Fibroblast of lung (primary cell): Measurements from ENCODE around the gene SENP5. TPM values are rescaled to one million over a fixed set of nuclear protein-coding genes. Genes with fewer than 3 reads are reported as not detected.

Source experiments
- DNase-seq, 2 donors: peaks; one replicate each; pipeline versions ENCODE4 v3.0.0 to v3.0.0-alpha.2; 2010; ENCODE audit warnings: low read depth in 2 of 2
- H2AFZ ChIP-seq: 2 replicates; pipeline ENCODE4 v1.5.1; 2012; ENCODE audit warnings: low read length, control low read depth, inconsistent platforms
- H3K27ac ChIP-seq: 2 replicates; pipeline ENCODE4 v1.5.1; 2011; ENCODE audit warnings: low read length, control low read depth; ENCODE audit not compliant: insufficient read depth
- H3K27me3 ChIP-seq: 2 replicates; pipeline ENCODE4 v1.5.1; 2011; ENCODE audit warnings: mild to moderate bottlenecking, low read length; ENCODE audit not compliant: control insufficient read depth, insufficient read depth
- H3K36me3 ChIP-seq: 2 replicates; pipeline ENCODE4 v1.5.1; 2011; ENCODE audit warnings: low read length; ENCODE audit not compliant: control insufficient read depth, insufficient read depth
- H3K4me1 ChIP-seq: 2 replicates; pipeline ENCODE4 v1.5.1; 2011; ENCODE audit warnings: low read length; ENCODE audit not compliant: control insufficient read depth, insufficient read depth; ENCODE audit errors: extremely low read depth
- H3K4me2 ChIP-seq: 2 replicates; pipeline ENCODE4 v1.5.1; 2011; ENCODE audit warnings: low read length, control low read depth; ENCODE audit not compliant: insufficient read depth; ENCODE audit errors: extremely low read depth
- H3K4me3 ChIP-seq, 4 experiments: fragments of 200-600 bp in 1 of 4; sonication (generic) in 1 of 4; replicated peaks in 1 of 4; 2 replicates each; pipeline ENCODE4 v1.5.1; 2011 to 2016; ENCODE audit warnings: low read length in 4 of 4, low read depth in 3 of 4, mild to moderate bottlenecking in 3 of 4, control low read depth in 2 of 4, inconsistent platforms in 1 of 4, mixed read lengths in 1 of 4; ENCODE audit not compliant: insufficient read depth in 1 of 4; ENCODE audit errors: control extremely low read depth in 1 of 4
- H3K79me2 ChIP-seq: 2 replicates; pipeline ENCODE4 v1.5.1; 2012; ENCODE audit warnings: mild to moderate bottlenecking, low read length, inconsistent platforms; ENCODE audit not compliant: control insufficient read depth, insufficient read depth
- H3K9ac ChIP-seq: 2 replicates; pipeline ENCODE4 v1.5.1; 2011; ENCODE audit warnings: mild to moderate bottlenecking, low read length, control low read depth; ENCODE audit not compliant: insufficient read depth
- H3K9me3 ChIP-seq: 2 replicates; pipeline ENCODE4 v1.5.1; 2012; ENCODE audit warnings: low read depth, low read length; ENCODE audit not compliant: control insufficient read depth, insufficient read depth
- H4K20me1 ChIP-seq: 2 replicates; pipeline ENCODE4 v1.5.1; 2011; ENCODE audit warnings: low read length; ENCODE audit not compliant: control insufficient read depth, insufficient read depth; ENCODE audit errors: extremely low read depth
- EZH2 ChIP-seq: IDR thresholded peaks from 2 replicates; pipeline ENCODE4 v1.5.1; 2012; ENCODE audit warnings: low read length, control low read depth, mild to moderate bottlenecking; ENCODE audit errors: missing control alignments
- polyA plus RNA-seq, 2 donors: library from polyadenylated mRNA; depleted of rRNA in 1 of 2; stranded (reverse) in 1 of 2; unstranded in 1 of 2; fragments of >200 nt; gene quantifications; 2 replicates each; pipeline ENCODE4 v1.2.1, GENCODE V29; 2011 to 2012; ENCODE audit warnings: missing spikeins in 1 of 2
- total RNA-seq: library from RNA; depleted of rRNA; stranded (reverse); fragments of >200 nt; gene quantifications from 2 replicates; pipeline ENCODE4 v1.2.1, GENCODE V29; 2014
- TF ChIP-seq, protein P1 (sequence below), 2 donors: IDR thresholded peaks in 1 of 2; conservative IDR thresholded peaks in 1 of 2; 1 replicate in 1 of 2; 2 replicates in 1 of 2; pipeline ENCODE4 v1.5.1; 2011 to 2012; ENCODE audit warnings: low read length in 2 of 2, control low read depth in 1 of 2, inconsistent platforms in 1 of 2, low read depth in 1 of 2, mild to moderate bottlenecking in 1 of 2

Gene SENP5
- total and polyA plus RNA-seq, 2 donors (not counting 1 experiment from before 2014, with no cell fraction given), result 18.6 to 43.8 TPM

DNA sequence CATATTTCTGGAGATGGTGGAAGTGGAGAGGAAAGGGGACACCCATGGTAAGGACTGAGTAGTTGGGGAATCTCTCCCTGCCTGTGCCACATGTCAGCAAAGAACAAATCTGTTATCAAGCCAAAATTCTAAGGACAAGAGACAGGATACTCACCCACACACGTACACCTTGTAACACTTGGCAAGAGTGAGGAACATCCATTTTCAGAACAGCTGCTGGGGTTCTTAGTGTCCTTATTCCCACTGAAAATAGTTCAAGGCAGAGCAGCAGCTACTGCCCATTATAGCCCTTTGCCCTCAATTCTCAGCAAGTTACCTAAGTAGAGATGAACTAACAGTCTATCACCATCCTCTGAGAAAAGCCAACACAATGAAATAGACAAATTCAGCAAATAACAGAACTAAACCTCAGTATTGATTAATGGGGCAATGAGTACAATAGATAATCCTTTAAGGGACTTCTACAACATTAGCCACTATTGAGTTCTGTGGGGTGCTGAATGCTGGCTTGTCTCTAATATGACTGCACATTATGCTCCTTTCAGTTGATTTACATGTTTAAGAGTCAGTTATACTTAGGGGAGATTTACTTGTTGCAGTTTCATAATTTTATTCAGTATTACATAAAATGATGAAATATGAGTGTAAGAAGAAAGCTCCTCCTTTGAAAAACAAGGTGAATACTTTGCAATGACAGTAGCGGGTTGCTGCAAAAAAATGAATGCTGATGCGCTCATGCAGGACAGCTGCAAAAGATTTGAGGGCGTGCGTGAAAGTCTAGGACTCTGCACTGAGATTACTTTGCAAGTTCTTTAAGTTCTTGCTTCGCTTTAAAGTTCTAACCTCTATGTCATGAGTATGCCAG is 22.4 kb downstream of the SENP5 start:
- no peaks in the 10 kb centered on the region for H3K4me1 ChIP-seq
- H3K4me2 ChIP-seq, result no peak overlapping the region
- no peak overlapping the region for H3K9ac ChIP-seq
- H3K9me3 ChIP-seq, result no peaks in the 10 kb centered on the region
- no peaks in the 10 kb centered on the region for H3K36me3 ChIP-seq
- H3K27ac ChIP-seq, result no peak overlapping the region
- H4K20me1 ChIP-seq, result no peaks in the 10 kb centered on the region
- TF ChIP-seq, protein P1, sequence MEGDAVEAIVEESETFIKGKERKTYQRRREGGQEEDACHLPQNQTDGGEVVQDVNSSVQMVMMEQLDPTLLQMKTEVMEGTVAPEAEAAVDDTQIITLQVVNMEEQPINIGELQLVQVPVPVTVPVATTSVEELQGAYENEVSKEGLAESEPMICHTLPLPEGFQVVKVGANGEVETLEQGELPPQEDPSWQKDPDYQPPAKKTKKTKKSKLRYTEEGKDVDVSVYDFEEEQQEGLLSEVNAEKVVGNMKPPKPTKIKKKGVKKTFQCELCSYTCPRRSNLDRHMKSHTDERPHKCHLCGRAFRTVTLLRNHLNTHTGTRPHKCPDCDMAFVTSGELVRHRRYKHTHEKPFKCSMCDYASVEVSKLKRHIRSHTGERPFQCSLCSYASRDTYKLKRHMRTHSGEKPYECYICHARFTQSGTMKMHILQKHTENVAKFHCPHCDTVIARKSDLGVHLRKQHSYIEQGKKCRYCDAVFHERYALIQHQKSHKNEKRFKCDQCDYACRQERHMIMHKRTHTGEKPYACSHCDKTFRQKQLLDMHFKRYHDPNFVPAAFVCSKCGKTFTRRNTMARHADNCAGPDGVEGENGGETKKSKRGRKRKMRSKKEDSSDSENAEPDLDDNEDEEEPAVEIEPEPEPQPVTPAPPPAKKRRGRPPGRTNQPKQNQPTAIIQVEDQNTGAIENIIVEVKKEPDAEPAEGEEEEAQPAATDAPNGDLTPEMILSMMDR (conservative IDR thresholded peaks at IDR 0.05 in 1 of 2, IDR thresholded peaks at IDR 0.05 in 1 of 2; ENCODE audit: low read depth in 1 of 2, low read length in 2 of 2), result no peak
- no peak for TF ChIP-seq EZH2
- no peak overlapping the region for H2AFZ ChIP-seq
- H3K4me3 ChIP-seq, result no peak overlapping the region
- H3K79me2 ChIP-seq, result peaks cover 18% of the 10 kb centered on the region
- DNase-seq, result peak in 1 of 2 donors; percentile 21
- no peaks in the 10 kb centered on the region for H3K27me3 ChIP-seq

DNA sequence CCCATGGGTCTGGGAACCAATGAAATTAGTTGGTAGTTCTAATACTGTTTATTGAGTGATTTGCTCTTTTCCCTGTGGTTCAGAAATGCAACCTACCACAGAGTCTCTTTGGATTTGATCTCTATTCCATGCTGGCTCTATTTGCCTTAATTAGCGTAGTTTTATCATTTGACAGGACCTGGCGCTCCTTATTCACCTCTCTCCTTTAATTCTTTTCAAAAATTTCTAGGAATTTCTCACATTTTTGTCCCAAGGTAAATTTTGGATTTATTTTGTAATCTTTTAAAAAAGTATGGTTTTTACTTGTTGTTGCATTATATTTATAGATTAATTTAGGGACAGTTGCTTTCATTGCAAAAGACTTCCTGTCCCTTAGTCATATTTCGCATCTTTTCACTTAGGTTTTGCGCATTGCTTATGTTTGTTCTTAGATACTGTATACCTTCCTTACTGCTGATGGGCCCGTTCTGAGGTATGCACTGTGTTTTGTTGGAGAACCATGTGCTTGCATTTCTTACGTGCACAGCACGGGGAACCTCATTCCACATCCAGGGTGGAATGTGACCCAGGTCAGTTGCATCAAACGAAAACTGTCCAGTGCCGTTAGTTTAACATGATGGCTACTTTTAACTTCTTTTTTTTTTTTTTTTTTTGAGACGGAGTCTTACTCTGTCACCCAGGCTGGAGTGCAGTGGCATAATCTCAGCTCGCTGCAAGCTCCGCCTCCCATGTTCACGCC is 27.0 kb downstream of the SENP5 start:
- no peak overlapping the region for H3K4me2 ChIP-seq
- no peaks in the 10 kb centered on the region for H3K27me3 ChIP-seq
- H3K9ac ChIP-seq, result no peak overlapping the region
- TF ChIP-seq, protein P1 (conservative IDR thresholded peaks at IDR 0.05 in 1 of 2, IDR thresholded peaks at IDR 0.05 in 1 of 2; ENCODE audit: low read depth in 1 of 2, low read length in 2 of 2), result no peak
- TF ChIP-seq EZH2, result no peak
- H3K9me3 ChIP-seq, result no peaks in the 10 kb centered on the region
- no peaks in the 10 kb centered on the region for H3K36me3 ChIP-seq
- H2AFZ ChIP-seq, result no peak overlapping the region
- H3K27ac ChIP-seq, result no peak overlapping the region
- no peaks in the 10 kb centered on the region for H3K4me1 ChIP-seq
- H4K20me1 ChIP-seq, result no peaks in the 10 kb centered on the region
- H3K4me3 ChIP-seq, result no peak overlapping the region
- H3K79me2 ChIP-seq, result peaks cover 20% of the 10 kb centered on the region
- DNase-seq, result no peak

DNA sequence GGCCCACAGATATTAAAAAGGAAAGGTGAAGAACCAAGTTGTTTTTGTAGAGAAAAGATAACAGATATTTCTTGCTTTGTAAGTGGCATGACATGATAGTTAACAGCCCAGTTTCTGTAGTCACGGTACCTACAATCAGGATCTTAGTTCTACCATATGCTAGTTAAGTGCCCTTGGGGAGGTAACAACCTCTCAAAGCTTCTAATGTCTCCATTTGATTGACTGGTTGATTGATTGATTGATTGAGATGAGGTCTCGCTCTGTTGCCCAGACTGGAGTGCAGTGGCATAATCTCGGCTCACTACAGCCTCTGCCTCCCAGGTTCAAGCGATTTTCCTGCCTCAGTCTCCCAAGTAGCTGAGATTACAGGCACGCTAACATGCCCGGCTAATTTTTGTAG is 28.5 kb downstream of the SENP5 start:
- Histone ChIP-seq H4K20me1 (no peaks in the 10 kb centered on the region), H3K36me3 (peaks cover 1% of the 10 kb centered on the region), H3K79me2 (peaks cover 19% of the 10 kb centered on the region), H2AFZ (no peak overlapping the region), H3K27me3 (no peaks in the 10 kb centered on the region), H3K9ac (no peak overlapping the region), H3K4me1 (no peaks in the 10 kb centered on the region), H3K4me3 (no peak overlapping the region), H3K9me3 (no peaks in the 10 kb centered on the region), H3K27ac (no peak overlapping the region), H3K4me2 (no peak overlapping the region)
- DNase-seq, result no peak
- TF ChIP-seq, protein P1 (conservative IDR thresholded peaks at IDR 0.05 in 1 of 2, IDR thresholded peaks at IDR 0.05 in 1 of 2; ENCODE audit: low read depth in 1 of 2, low read length in 2 of 2), result no peak
- no peak for TF ChIP-seq EZH2
